Cardiac muscle cell (in vitro differentiated cells and primary cell): Measurements from ENCODE around the gene ZFYVE16. TPM values are rescaled to one million over a fixed set of nuclear protein-coding genes. Genes with fewer than 3 reads are reported as not detected.

Source experiments
- DNase-seq, 2 donors: peaks; one replicate each; pipeline versions ENCODE4 v3.0.0 to v3.0.0-alpha.2; 2010 to 2017; ENCODE audit warnings: low read depth in 1 of 2, low spot score in 1 of 2
- H3K27ac ChIP-seq: fragments of 200-600 bp; sonication (generic); 2 replicates; pipeline ENCODE4 v1.5.1; 2016
- H3K27me3 ChIP-seq: fragments of 200-600 bp; sonication (generic); 2 replicates; pipeline ENCODE4 v1.6.0; 2016; ENCODE audit warnings: control low read depth
- H3K36me3 ChIP-seq: fragments of 200-600 bp; sonication (generic); 2 replicates; pipeline ENCODE4 v1.5.1; 2016; ENCODE audit warnings: control low read depth
- H3K4me1 ChIP-seq: fragments of 200-600 bp; sonication (generic); 2 replicates; pipeline ENCODE4 v1.8.1; 2017; ENCODE audit warnings: low read depth, mild to moderate bottlenecking, mixed run types
- H3K4me3 ChIP-seq: fragments of 200-600 bp; sonication (generic); 2 replicates; pipeline ENCODE4 v1.5.1; 2016; ENCODE audit warnings: mild to moderate bottlenecking
- H3K9me3 ChIP-seq: fragments of 200-600 bp; sonication (generic); 2 replicates; pipeline ENCODE4 v1.5.1; 2017; ENCODE audit warnings: low read depth, mild to moderate bottlenecking, control low read depth
- polyA plus RNA-seq: library from polyadenylated mRNA; unstranded; fragments of >200 nt; fragmentation: Nextera tagmentation; extraction: Ambion mirVana; gene quantifications from 2 replicates; pipeline ENCODE4 v1.2.1, GENCODE V29; 2016
- total RNA-seq: library from RNA; depleted of rRNA; stranded (reverse); fragments of >200 nt; gene quantifications from 2 replicates; pipeline ENCODE4 v1.2.3, GENCODE V29; 2016
- TF ChIP-seq, protein P1 (sequence below): IDR thresholded peaks from 2 replicates; pipeline ENCODE4 v1.5.1; 2012; ENCODE audit warnings: low read depth, mild to moderate bottlenecking, low read length

ZFYVE16 gene
- total RNA-seq (18.7 and 41.3 TPM in 2 replicates), polyA plus RNA-seq (22.0 and 35.4 TPM in 2 replicates)

DNA sequence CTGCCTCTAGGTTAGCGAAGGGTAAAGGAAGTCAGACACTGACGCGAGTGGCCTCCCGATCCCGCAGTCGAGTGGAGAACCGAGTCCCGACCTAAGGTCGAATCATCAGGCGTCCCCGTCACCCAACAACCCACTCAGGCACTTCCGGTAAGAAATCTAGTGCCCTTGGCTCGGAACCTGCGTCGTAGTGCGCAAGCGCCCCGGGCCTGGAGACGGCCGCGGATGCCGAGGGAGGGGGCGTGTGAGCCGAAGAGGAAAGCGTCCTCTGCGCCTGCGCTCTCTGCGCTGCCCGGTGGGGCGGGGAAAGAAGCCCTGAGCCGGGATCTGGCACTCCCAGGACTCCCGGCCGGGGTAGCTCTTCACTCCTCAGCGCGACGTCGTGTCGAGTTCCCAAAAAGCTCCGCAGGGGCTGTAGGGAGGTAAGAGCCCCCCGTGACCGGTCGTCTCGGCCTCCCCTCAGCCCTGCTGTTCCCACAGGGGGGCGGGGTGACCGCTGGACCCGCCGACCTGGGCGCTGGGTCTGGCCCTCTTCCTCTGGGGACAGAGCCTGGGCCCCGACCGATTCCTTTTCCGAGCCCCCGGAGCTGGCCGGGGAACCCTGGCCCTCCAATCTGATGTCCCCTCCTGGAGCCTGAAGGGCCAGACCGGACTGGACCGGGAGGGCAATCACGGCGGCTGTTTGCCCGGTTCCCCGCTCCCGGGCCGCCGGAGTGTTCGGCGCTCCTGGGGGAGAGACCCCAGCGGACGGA lies at the start of gene ZFYVE16:
TSS of gene ZFYVE16 (plus strand) at position 330 of the 749 bp plus-strand sequence. CDS start 26,084 bp downstream, outside the sequence.
- Histone ChIP-seq H3K4me3 (peak within 1 kb of the TSS; percentile 66), H3K4me1 (peaks cover 14% of the 10 kb centered on the region), H3K27ac (peak within 1 kb of the TSS; percentile 94), H3K9me3 (no peaks in the 10 kb centered on the region), H3K27me3 (no peaks in the 10 kb centered on the region), H3K36me3 (peaks cover 5% of the 10 kb centered on the region)
- DNase-seq, result peak; percentile 98 to 99
- TF ChIP-seq, protein P1, sequence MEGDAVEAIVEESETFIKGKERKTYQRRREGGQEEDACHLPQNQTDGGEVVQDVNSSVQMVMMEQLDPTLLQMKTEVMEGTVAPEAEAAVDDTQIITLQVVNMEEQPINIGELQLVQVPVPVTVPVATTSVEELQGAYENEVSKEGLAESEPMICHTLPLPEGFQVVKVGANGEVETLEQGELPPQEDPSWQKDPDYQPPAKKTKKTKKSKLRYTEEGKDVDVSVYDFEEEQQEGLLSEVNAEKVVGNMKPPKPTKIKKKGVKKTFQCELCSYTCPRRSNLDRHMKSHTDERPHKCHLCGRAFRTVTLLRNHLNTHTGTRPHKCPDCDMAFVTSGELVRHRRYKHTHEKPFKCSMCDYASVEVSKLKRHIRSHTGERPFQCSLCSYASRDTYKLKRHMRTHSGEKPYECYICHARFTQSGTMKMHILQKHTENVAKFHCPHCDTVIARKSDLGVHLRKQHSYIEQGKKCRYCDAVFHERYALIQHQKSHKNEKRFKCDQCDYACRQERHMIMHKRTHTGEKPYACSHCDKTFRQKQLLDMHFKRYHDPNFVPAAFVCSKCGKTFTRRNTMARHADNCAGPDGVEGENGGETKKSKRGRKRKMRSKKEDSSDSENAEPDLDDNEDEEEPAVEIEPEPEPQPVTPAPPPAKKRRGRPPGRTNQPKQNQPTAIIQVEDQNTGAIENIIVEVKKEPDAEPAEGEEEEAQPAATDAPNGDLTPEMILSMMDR, result peak; percentile 15

DNA sequence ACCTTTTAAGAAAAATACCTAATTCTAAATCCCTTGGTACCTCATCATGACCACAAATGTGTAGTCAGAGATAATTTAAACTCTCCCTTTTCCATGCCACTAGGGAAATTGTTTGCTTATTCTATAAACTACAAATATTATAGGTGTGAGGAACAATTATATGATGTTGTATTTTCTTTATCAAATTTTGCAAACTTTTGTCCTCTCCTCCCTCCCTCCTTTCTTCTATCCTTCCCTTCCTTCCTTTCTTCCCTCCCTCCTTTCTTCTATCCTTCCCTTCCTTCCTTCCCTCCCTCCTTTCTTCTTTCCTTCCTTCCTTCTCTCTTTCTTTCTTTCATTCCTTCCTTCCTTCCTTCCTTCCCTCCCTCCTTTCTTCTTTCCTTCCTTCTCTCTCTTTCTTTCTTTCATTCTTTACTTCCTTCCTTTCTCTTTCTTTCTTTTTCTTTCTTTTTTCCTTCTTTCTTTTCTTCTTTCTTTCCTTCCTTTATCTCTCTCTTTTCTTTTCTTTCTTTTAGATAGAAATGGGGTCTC lies 46.9 kb upstream of the ZFYVE16 start:
- H3K36me3 ChIP-seq, result no peaks in the 10 kb centered on the region
- H3K9me3 ChIP-seq, result no peaks in the 10 kb centered on the region
- no peak overlapping the region for H3K4me3 ChIP-seq
- H3K27ac ChIP-seq, result no peak overlapping the region
- H3K27me3 ChIP-seq, result no peaks in the 10 kb centered on the region
- TF ChIP-seq, protein P1, result no peak
- H3K4me1 ChIP-seq, result no peaks in the 10 kb centered on the region
- no peak for DNase-seq

DNA sequence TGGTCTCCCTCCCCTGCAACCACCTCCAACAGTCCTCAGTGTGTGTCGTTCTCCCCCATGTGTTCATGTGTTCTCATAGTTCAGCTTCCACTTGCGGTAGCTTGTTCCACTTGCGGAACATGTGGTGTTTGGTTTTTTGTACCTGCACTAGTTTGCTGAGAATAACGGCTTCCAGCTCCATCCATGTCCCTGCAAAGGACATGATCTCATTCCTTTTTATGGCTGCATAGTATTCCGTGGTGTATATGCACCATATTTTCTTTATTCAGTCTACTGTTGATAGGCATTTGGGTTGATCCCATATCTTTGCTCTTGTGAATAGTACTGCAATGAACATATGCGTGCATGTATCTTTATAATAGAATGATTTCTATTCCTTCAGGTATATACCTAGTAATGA lies 43.0 kb upstream of the ZFYVE16 start:
- Histone ChIP-seq H3K36me3 (no peaks in the 10 kb centered on the region), H3K4me3 (no peak overlapping the region), H3K27me3 (no peaks in the 10 kb centered on the region), H3K4me1 (no peaks in the 10 kb centered on the region), H3K9me3 (no peaks in the 10 kb centered on the region), H3K27ac (no peak overlapping the region)
- no peak for DNase-seq
- TF ChIP-seq, protein P1, result no peak

DNA sequence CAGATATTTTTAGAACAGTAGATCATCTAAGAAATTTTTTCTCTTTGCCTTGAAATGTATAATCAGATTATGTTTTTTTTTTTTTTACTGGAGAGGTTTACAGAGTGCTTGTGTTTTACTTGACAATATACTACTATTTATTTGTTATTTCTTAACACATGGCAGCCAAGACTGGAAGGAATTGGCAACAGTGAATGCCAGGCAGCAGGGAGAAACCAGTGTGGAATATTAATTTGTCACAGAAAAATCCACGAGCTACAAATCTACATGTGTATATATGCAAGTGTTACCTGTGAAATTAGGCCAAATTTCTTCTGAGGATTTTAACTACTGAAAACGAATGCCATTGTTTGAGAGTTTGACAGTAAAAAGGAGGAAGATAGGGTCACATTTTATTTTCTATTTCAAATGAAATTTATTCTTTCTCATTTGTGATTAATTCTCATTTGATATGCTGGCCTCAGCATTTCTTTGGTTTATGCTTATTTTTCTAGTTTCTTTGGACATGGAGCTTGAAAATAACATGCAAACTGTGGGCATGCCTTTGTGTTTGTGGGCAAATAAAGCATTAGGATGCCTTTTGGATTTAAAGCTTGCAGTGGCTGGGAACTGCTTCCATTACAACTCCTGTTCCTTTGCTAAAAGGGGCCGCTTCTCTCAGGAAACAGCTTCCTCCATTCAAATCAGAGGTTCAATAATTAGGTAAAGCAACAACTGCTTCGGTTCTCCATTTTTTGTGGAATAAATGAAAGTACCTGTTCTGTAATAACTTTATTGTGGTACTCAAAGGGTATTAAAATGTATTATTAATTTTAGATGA lies 39.0 kb upstream of the ZFYVE16 start:
- H3K9me3 ChIP-seq, result no peaks in the 10 kb centered on the region
- DNase-seq, result no peak
- H3K27me3 ChIP-seq, result no peaks in the 10 kb centered on the region
- no peaks in the 10 kb centered on the region for H3K36me3 ChIP-seq
- TF ChIP-seq, protein P1, result no peak
- H3K4me3 ChIP-seq, result no peak overlapping the region
- H3K27ac ChIP-seq, result no peak overlapping the region
- no peaks in the 10 kb centered on the region for H3K4me1 ChIP-seq

DNA sequence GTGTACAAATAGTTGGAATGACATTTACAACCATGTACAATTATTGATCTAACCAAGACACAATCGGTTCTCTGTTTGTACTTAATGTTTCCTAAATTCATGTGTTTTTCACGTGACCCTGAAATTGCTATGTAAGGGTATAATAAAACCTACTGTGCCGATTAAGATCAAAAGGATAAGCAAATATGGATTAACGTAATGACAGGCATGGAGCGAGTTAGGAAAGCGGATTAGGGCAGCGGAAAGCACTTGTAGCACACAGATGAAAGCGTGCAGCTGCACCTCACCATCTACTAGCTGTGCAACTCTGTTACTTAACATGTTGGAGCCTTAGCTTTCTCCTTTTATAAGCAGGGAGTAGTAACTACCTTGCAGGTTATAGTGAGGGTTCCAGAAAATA lies 38.3 kb upstream of the ZFYVE16 start:
- no peak for DNase-seq
- TF ChIP-seq, protein P1, result no peak
- H3K4me3 ChIP-seq, result no peak overlapping the region
- no peaks in the 10 kb centered on the region for H3K36me3 ChIP-seq
- H3K27ac ChIP-seq, result no peak overlapping the region
- no peaks in the 10 kb centered on the region for H3K9me3 ChIP-seq
- H3K27me3 ChIP-seq, result no peaks in the 10 kb centered on the region
- no peaks in the 10 kb centered on the region for H3K4me1 ChIP-seq
